DMS114 treated with DMSO at 0.1 percent for 48 hours (cell line): Measurements from ENCODE around the gene MRFAP1L1.
"Not testable (repeated sequence)": the region's sequence is repeated elsewhere in the genome, so short reads cannot be mapped to it uniquely, and the experiment has no call there.

Source experiments
- DNase-seq: peaks from one replicate; lab custom pipeline; 2025; ENCODE audit not compliant: unreplicated experiment; lab: John Stamatoyannopoulos, UW

Gene MRFAP1L1

GRCh38 chr4:6709230-6710114 lies at the start of gene MRFAP1L1:
Gene MRFAP1L1 (minus strand): TSS chr4:6709865. CDS start chr4:6709629, 236 bp downstream.
- peak; percentile 91 for DNase-seq

DNA sequence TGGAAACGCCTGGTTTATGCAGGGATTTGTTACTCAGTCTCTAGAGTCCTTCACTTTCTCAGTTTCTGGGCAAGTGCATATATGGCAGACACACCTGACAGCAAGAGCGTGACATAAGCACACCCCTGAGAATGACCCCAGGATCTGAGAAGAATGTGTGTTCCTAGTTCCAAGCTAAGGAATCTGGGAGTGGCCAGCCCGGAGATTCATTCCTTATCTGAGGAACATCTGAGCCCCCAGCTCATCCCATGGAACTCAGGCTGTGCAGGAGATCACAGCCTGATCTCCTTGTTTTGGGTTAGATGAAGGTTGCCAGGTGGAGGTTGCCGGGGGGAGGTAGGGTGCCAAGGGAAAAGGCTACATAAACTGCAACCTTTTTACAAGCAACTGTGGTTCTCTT lies 49.1 kb upstream of the MRFAP1L1 start:
- no peak for DNase-seq

DNA sequence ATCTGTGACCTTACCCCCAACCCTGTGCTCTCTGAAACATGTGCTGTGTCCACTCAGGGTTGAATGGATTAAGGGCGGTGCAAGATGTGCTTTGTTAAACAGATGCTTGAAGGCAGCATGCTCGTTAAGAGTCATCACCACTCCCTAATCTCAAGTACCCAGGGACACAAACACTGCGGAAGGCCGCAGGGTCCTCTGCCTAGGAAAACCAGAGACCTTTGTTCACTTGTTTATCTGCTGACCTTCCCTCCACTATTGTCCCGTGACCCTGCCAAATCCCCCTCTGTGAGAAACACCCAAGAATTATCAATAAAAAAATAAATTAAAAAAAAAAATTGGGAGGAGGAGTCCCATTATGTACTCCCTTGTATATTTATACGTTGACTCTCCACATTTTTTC lies 46.7 kb upstream of the MRFAP1L1 start:
- not testable (repeated sequence) for DNase-seq

DNA sequence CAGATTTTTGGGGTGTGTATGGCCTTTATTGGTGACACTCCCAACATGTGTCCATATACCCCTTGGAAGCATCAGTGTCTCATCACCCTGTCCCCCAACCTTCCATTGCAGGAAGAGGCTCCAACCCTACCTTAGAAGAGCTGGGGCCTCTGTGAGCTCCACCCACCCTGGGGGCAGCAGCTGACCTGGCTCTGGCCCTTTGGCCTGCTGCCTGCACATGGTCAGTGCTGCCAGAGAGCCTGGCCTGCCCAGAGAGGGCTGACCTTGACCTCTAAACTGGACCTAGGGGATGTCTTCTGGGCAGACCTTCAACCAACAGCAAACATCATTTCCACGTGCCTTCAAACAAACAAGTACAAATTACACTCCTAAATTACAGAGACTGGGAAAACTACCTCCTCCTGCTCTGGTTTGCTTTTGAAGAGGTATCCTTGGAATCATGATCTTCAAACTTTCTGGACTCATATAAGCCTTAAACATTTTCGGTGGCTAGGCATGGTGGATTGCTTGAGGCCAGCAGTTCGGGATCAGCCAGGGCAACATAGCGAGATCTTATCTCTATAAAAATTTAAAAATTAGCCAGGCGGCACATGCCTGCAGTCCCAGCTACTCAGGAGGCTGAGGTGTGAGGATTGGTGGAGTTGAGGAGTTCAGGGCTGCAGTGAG lies 45.6 kb upstream of the MRFAP1L1 start:
- DNase-seq = no peak

DNA sequence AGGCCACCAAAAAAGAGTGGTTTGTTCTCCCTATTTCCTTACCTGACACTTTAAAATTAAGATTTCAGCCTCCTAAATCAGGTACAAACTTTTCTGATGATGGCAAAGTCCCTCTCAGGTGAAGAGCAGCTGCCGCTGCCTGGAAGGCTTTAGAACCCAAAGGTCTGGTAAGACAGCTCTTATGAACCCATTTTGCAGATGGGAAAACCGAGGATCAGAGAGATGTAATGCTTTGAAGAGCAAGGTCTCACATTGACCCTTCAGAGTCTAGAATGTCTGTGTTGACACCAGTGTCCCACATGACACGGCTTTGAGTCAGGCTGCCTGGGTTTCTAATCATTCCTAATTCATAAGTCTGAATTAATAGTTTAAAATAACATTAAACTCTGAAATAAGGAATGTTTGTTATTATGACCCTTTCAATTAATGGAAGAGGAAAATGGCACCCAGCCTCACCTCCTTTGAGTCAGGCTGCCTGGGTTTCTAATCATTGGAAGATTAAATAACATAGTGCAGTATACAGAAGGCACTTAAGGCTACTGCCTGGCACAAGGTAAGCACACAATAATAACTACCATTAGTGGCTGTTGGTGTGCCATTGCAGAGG lies 44.9 kb upstream of the MRFAP1L1 start:
- DNase-seq = no peak

GRCh38 chr4:6753891-6754290 lies 44.2 kb upstream of the MRFAP1L1 start:
- DNase-seq = no peak

DNA sequence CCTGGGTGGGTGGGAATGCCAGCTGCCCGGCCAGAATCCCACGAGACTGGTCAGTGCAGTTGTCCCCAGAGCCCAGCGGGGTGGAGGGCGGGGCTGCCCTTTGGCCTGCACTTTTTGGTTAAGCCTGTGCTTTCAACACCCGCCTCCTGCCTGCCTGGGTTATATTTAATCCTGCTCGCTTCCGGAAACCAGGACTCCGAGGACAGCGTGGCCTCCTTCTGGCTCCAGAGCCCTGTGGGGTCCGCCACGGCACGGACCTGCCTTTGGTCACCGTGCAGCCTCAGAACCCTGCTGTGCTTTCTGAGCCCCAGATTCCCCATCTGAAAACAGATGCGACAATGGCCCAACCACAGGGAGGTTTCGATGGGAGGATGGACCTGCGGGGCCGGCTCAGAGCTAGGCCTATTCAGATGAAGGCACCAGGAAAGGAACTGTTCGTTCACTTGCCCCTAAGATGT lies 43.5 kb upstream of the MRFAP1L1 start:
- no peak for DNase-seq

GRCh38 chr4:6752486-6752829 lies 42.8 kb upstream of the MRFAP1L1 start:
- no peak for DNase-seq

GRCh38 chr4:6751611-6752485 lies 42.2 kb upstream of the MRFAP1L1 start:
- no peak for DNase-seq

GRCh38 chr4:6750286-6751221 lies 40.9 kb upstream of the MRFAP1L1 start:
- DNase-seq = no peak

GRCh38 chr4:6749340-6750171 lies 39.9 kb upstream of the MRFAP1L1 start:
- no peak for DNase-seq

GRCh38 chr4:6748286-6748685 lies 38.6 kb upstream of the MRFAP1L1 start:
- no peak for DNase-seq

- no peak for DNase-seq
These were observed 37.8 kb upstream of the MRFAP1L1 start for GRCh38 chr4:6747294-6748051.

DNA sequence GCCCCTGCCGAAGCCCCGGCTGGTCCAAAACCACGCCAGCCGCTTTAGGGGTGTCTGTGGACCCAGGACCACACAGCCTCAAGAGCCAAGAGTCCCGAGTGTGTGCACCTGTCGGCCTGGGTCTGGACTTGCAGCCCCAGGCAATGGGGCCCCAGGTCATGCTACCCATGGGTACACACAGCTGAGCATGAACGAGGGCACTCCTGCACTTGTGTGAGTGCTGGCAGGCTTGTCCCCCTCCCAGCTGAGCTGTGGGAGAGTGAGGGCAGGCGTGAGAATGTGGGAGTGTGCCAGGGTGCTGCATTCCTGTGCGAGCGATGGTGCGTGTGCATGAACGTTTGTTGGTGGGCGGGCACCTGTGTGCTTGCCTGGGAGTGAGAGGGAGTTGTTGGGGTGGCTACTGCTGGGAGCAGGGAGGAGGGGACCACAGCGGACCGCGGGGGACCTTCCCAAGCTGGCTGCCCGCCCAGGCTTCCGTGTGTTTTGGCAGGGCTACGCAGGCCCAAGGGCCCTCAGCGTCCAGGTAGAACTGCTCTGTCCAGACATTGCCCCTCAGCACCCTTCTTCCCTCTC lies 37.1 kb upstream of the MRFAP1L1 start:
- no peak for DNase-seq

GRCh38 chr4:6742989-6743388 lies 33.3 kb upstream of the MRFAP1L1 start:
- no peak for DNase-seq

DNA sequence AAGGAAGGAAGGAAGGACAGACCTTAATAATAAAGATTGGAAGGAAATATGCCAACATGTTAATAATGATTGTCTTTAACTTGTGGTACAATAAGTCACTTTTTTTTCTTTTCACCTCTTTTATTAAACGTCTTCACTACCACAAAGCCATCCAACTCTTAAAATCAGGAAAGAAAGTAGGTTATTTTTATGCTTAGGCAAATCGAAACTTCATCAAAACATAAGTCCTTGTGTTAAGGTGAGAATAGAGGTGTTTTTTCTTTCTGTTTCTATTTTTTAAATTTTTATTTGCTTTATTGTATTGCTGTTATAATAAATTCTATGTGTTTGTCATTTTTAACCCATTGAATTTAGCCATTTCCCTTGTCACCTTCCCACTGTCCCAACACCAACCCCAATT lies 32.8 kb upstream of the MRFAP1L1 start:
- DNase-seq = no peak

DNA sequence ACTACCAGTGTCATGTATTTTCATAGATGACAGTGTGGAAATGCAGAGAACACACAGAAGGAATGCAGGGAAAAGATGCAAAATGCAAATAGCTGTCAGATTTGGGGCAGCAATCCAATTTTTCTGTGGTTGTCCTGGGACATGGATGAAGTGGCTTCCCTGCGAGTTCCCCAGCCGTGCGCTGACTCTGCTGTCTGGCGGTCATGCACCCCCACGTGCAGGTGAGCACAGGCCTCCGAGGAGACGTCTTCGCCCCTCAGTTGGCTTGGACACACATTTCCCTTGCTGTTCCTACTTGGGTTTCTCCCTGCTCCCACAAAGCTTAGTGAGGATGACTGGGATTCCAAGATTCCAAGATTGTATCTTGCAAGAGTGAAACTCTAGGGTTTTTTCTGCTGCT lies 30.7 kb upstream of the MRFAP1L1 start:
- DNase-seq = no peak

DNA sequence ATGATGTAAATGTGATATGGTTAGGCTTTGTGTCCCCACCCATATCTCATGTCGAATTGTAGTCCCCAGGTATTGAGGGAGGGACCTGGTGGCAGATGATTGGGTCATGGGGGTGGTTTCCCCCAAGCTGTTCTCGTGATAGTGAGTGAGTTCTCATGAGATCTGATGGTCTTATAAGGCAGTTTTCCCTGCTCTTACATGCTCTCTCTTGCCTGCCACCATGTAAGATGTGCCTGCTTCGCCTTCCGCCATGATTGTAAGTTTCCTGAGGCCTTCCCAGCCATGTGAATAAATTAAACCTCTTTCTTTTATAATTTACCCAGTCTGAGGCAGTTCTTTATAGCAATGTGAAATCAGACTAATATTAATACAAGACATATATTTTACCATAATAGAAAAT lies 30.3 kb upstream of the MRFAP1L1 start:
- DNase-seq = no peak
